Tibial artery (tissue), 4 donors: Measurements from ENCODE around the gene SDC3.
A peak's percentile ranks its signal among the peaks of the same experiment; 100 is the strongest.

Experiments
- DNase-seq, 2 donors: peaks; one replicate each; pipeline ENCODE4 v3.0.0-alpha.2; 2019
- H3K27ac ChIP-seq, 2 donors: fragments of 200-600 bp; sonication (generic) in 1 of 2; 1 replicate in 1 of 2; 2 replicates in 1 of 2; pipeline ENCODE4 v1.5.1; 2018 to 2019; ENCODE audit warnings: mild to moderate bottlenecking in 1 of 2
- H3K27me3 ChIP-seq, 2 donors: fragments of 200-600 bp; sonication (generic) in 1 of 2; one replicate each; pipeline versions ENCODE4 v1.5.1 to v1.6.0; 2016 to 2019
- H3K36me3 ChIP-seq, 3 donors: fragments of 200-600 bp; sonication (generic) in 2 of 3; one replicate each; pipeline ENCODE4 v1.5.1; 2016 to 2019; ENCODE audit warnings: mild to moderate bottlenecking in 2 of 3
- H3K4me1 ChIP-seq, 4 donors: fragments of 200-600 bp; sonication (generic) in 2 of 4; 1 replicate in 3 of 4; 2 replicates in 1 of 4; pipeline ENCODE4 v1.5.1; 2016 to 2019
- H3K4me3 ChIP-seq, 2 donors: fragments of 200-600 bp; sonication (generic) in 1 of 2; 1 replicate in 1 of 2; 2 replicates in 1 of 2; pipeline ENCODE4 v1.5.1; 2018 to 2019; ENCODE audit warnings: mild to moderate bottlenecking in 2 of 2
- H3K9me3 ChIP-seq, 3 donors: fragments of 200-600 bp; sonication (generic) in 1 of 3; one replicate each; pipeline ENCODE4 v1.5.1; 2016 to 2019
- CTCF ChIP-seq, 2 experiments: fragments of 200-600 bp in 1 of 2; fragments of 450-650 bp in 1 of 2; IDR thresholded peaks; one replicate each; pipeline ENCODE4 v1.5.1; 2017 to 2019; ENCODE audit warnings: antibody characterized with exemption in 2 of 2, mild to moderate bottlenecking in 1 of 2, moderate library complexity in 1 of 2
- intact Hi-C: fragments of 100-400 bp; cut with DNase I; formaldehyde crosslinking; loops from one replicate; pipeline ENCODE4 v1.15.0; 2023; ENCODE audit warnings: low total_unique reads

SDC3 gene

GRCh38 chr1:30908696-30909364 lies at the start of gene SDC3:
Gene SDC3, minus strand, starts transcription at chr1:30908758. Its CDS starts 172 bp downstream, at chr1:30908586.
- TF ChIP-seq CTCF (IDR thresholded peaks at IDR 0.05), result no peak
- Histone ChIP-seq H3K4me3 (peak within 1 kb of the TSS; percentile 55 to 76), H3K4me1 (peaks cover 0 to 38% (median 26%) of the 10 kb centered on the region in 4 donors), H3K36me3 (no peaks in the 10 kb centered on the region), H3K27ac (peak within 1 kb of the TSS; percentile 58 to 73), H3K9me3 (no peaks in the 10 kb centered on the region), H3K27me3 (no peaks in the 10 kb centered on the region)
- DNase-seq, result peak in 1 of 2 donors; percentile 25
- intact Hi-C loops, result no loop called here

- Histone ChIP-seq H3K4me1 (peaks cover 0 to 11% (median 0%) of the 10 kb centered on the region in 4 donors), H3K27me3 (no peaks in the 10 kb centered on the region), H3K9me3 (no peaks in the 10 kb centered on the region), H3K4me3 (no peak overlapping the region), H3K27ac (no peak overlapping the region), H3K36me3 (peaks cover 40 to 60% (median 50%) of the 10 kb centered on the region in 3 donors)
- DNase-seq, result no peak
- intact Hi-C loops, result no loop called here
- TF ChIP-seq CTCF (IDR thresholded peaks at IDR 0.05), result no peak
Observed at GRCh38 chr1:30957560-30958222, 49.1 kb upstream of the SDC3 start.

- Histone ChIP-seq H3K27ac (peak overlapping the region in 1 of 2 donors; percentile 13), H3K4me1 (peaks cover 0 to 11% (median 0%) of the 10 kb centered on the region in 4 donors), H3K4me3 (no peak overlapping the region), H3K9me3 (no peaks in the 10 kb centered on the region), H3K27me3 (no peaks in the 10 kb centered on the region), H3K36me3 (peaks cover 45 to 60% (median 56%) of the 10 kb centered on the region in 3 donors)
- no peak for TF ChIP-seq CTCF (IDR thresholded peaks at IDR 0.05)
- DNase-seq, result no peak
- intact Hi-C loops, result no loop called here
Observed at GRCh38 chr1:30955448-30956015, 47.0 kb upstream of the SDC3 start.

GRCh38 chr1:30953685-30954084 lies 45.1 kb upstream of the SDC3 start:
- Histone ChIP-seq H3K4me3 (no peak overlapping the region), H3K9me3 (no peaks in the 10 kb centered on the region), H3K4me1 (peaks cover 0 to 11% (median 0%) of the 10 kb centered on the region in 4 donors), H3K36me3 (peaks cover 53 to 65% (median 54%) of the 10 kb centered on the region in 3 donors), H3K27me3 (no peaks in the 10 kb centered on the region), H3K27ac (no peak overlapping the region)
- intact Hi-C loops, result no loop called here
- TF ChIP-seq CTCF (IDR thresholded peaks at IDR 0.05), result no peak
- no peak for DNase-seq

GRCh38 chr1:30952098-30952497 lies 43.5 kb upstream of the SDC3 start:
- TF ChIP-seq CTCF (IDR thresholded peaks at IDR 0.05), result no peak
- DNase-seq, result no peak
- intact Hi-C loops, result no loop called here
- Histone ChIP-seq H3K36me3 (peaks cover 65 to 81% (median 66%) of the 10 kb centered on the region in 3 donors), H3K9me3 (no peaks in the 10 kb centered on the region), H3K4me1 (peaks cover 0 to 11% (median 0%) of the 10 kb centered on the region in 4 donors), H3K27me3 (no peaks in the 10 kb centered on the region), H3K27ac (no peak overlapping the region), H3K4me3 (no peak overlapping the region)
